ENCODE data around the gene TTYH1. TPM values are rescaled to one million over a fixed set of nuclear protein-coding genes. Genes with fewer than 3 reads are reported as not detected.
A peak's percentile ranks its signal among the peaks of the same experiment; 100 is the strongest.

TTYH1 gene
- total RNA-seq, 2 experiments from 2014 or later: not detected

GRCh38 chr19:54436628-54437252 lies 21.5 kb downstream of the TTYH1 start:
- no peaks in the 10 kb centered on the region for H3K27me3 Mint-ChIP-seq
- H3K4me3 Mint-ChIP-seq: no peak overlapping the region
- Histone ChIP-seq H3K9me3 (ENCODE audit: control insufficient read depth in 1 of 2, insufficient read depth in 1 of 2, low read length in 2 of 2) (no peaks in the 10 kb centered on the region), H3K36me3 (ENCODE audit: insufficient read depth, low read length) (peaks cover 8% of the 10 kb centered on the region), H3K4me3 (ENCODE audit: low read length) (no peak overlapping the region), H3K4me1 (ENCODE audit: insufficient read depth, low read length) (peaks cover 8% of the 10 kb centered on the region), H3K27ac (ENCODE audit: low read depth in 1 of 2, low read length in 2 of 2) (no peak overlapping the region), H3K27me3 (ENCODE audit: control insufficient read depth in 1 of 2, insufficient read depth in 2 of 2, low read length in 2 of 2) (no peaks in the 10 kb centered on the region)
- TF ChIP-seq CTCF (IDR thresholded peaks at IDR 0.05): no peak
- intact Hi-C loops (cut with DNase I, micrococcal nuclease): no loop called here
- ATAC-seq (ENCODE audit: poor library complexity) (no peak), DNase-seq (no peak)
- ChIA-PET POLR2A (interaction anchor here (1.1 kb wide), 1 partner anchor 12 kb away, joined by 5 read pairs; the partner anchor contains the start of gene LENG8), CTCF (no interaction called here)
- H3K36me3 Mint-ChIP-seq (ENCODE audit: low read depth): peaks cover 5% of the 10 kb centered on the region
- no peaks in the 10 kb centered on the region for H3K9me3 Mint-ChIP-seq
- H3K27ac Mint-ChIP-seq: no peak overlapping the region
- peaks cover 31% of the 10 kb centered on the region for H3K4me1 Mint-ChIP-seq (ENCODE audit: low read depth)

- CTCF ChIA-PET: interaction anchor here (0.7 kb wide), 1 partner anchor 52 kb away, joined by 5 read pairs; no protein-coding TSS in a partner anchor
- ATAC-seq (ENCODE audit: poor library complexity) (no peak), DNase-seq (peak in 7 of 14 experiments; percentile 6 to 47 (median 31))
- H3K9me3 ChIP-seq (ENCODE audit: control insufficient read depth in 1 of 2, insufficient read depth in 1 of 2, low read length in 2 of 2): no peaks in the 10 kb centered on the region
- Mint-ChIP-seq H3K4me3 (no peak overlapping the region), H3K9me3 (no peaks in the 10 kb centered on the region), H3K4me1 (ENCODE audit: low read depth) (peaks cover 26% of the 10 kb centered on the region), H3K36me3 (ENCODE audit: low read depth) (peaks cover 15% of the 10 kb centered on the region), H3K27ac (no peak overlapping the region), H3K27me3 (no peaks in the 10 kb centered on the region)
- peaks cover 8% of the 10 kb centered on the region for H3K36me3 ChIP-seq (ENCODE audit: insufficient read depth, low read length)
- peaks cover 8% of the 10 kb centered on the region for H3K4me1 ChIP-seq (ENCODE audit: insufficient read depth, low read length)
- intact Hi-C loops (cut with DNase I, micrococcal nuclease): no loop called here
- POLR2A ChIA-PET: interaction anchor here (1.2 to 1.8 kb wide), 3 partner anchors 9 to 26 kb away, joined by 3 to 6 read pairs (median 5); partner anchors contain the start of gene LENG8
- no peak for TF ChIP-seq CTCF (IDR thresholded peaks at IDR 0.05)
- H3K27me3 ChIP-seq (ENCODE audit: control insufficient read depth in 1 of 2, insufficient read depth in 2 of 2, low read length in 2 of 2): no peaks in the 10 kb centered on the region
- H3K27ac ChIP-seq (ENCODE audit: low read depth in 1 of 2, low read length in 2 of 2): no peak overlapping the region
- no peak overlapping the region for H3K4me3 ChIP-seq (ENCODE audit: low read length)
These were observed 24.0 kb downstream of the TTYH1 start for GRCh38 chr19:54439174-54439851.

GRCh38 chr19:54440641-54441040 lies 25.4 kb downstream of the TTYH1 start:
- no peak for ATAC-seq (ENCODE audit: poor library complexity)
- intact Hi-C loops (cut with DNase I, micrococcal nuclease): no loop called here
- Histone ChIP-seq H3K27ac (ENCODE audit: low read depth in 1 of 2, low read length in 2 of 2) (no peak overlapping the region), H3K9me3 (ENCODE audit: control insufficient read depth in 1 of 2, insufficient read depth in 1 of 2, low read length in 2 of 2) (no peaks in the 10 kb centered on the region), H3K27me3 (ENCODE audit: control insufficient read depth in 1 of 2, insufficient read depth in 2 of 2, low read length in 2 of 2) (no peaks in the 10 kb centered on the region), H3K4me1 (ENCODE audit: insufficient read depth, low read length) (no peaks in the 10 kb centered on the region), H3K4me3 (ENCODE audit: low read length) (no peak overlapping the region), H3K36me3 (ENCODE audit: insufficient read depth, low read length) (peaks cover 17% of the 10 kb centered on the region)
- no peak for TF ChIP-seq CTCF (IDR thresholded peaks at IDR 0.05)
- Mint-ChIP-seq H3K27ac (no peak overlapping the region), H3K4me1 (ENCODE audit: low read depth) (peaks cover 18% of the 10 kb centered on the region), H3K4me3 (no peak overlapping the region), H3K9me3 (no peaks in the 10 kb centered on the region), H3K27me3 (no peaks in the 10 kb centered on the region), H3K36me3 (ENCODE audit: low read depth) (peaks cover 20% of the 10 kb centered on the region)
- CTCF ChIA-PET: no interaction called here
- DNase-seq: no peak
- POLR2A ChIA-PET: interaction anchor here (1.7 kb wide), 1 partner anchor 8 kb away, joined by 5 read pairs; the partner anchor contains the start of gene LENG8
